ENCODE results near the gene ANKRD2.
A peak's percentile ranks its signal among the peaks of the same experiment; 100 is the strongest.
"Not testable (repeated sequence)": the region's sequence is repeated elsewhere in the genome, so short reads cannot be mapped to it uniquely, and the experiment has no call there.

The ANKRD2 gene

GRCh38 chr10:97572214-97572989 lies at the start of gene ANKRD2:
Gene ANKRD2, plus strand, starts transcription at chr10:97572779. Its CDS starts 10 bp downstream, at chr10:97572789.
- DNase-seq (ENCODE audit: low read depth, low spot score), result no peak

DNA sequence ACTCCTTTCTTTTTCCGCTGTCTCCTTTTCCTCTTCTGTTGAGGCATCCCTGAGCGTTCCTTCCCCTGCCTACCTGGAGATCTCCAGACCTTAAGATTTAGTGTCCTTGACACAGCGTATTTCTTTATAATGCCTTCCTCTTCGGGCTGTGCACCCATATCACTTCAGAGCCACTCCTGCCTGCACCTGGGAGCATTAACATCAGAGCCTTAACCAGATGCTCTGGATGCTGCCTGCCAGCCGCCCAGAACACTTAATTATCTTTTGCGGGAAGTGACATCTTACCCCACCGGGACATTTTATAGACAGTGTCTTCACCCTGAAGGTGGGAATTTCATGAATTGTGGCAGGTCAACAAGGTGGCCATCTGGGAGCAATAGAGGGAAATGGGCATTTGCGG lies 49.6 kb upstream of the ANKRD2 start:
- DNase-seq (ENCODE audit: low read depth, low spot score), result no peak

- DNase-seq (ENCODE audit: low read depth, low spot score), result no peak
These were observed 47.5 kb upstream of the ANKRD2 start for GRCh38 chr10:97525086-97525485.

GRCh38 chr10:97525683-97526110 lies 46.9 kb upstream of the ANKRD2 start:
- DNase-seq (ENCODE audit: low read depth, low spot score), result no peak

DNA sequence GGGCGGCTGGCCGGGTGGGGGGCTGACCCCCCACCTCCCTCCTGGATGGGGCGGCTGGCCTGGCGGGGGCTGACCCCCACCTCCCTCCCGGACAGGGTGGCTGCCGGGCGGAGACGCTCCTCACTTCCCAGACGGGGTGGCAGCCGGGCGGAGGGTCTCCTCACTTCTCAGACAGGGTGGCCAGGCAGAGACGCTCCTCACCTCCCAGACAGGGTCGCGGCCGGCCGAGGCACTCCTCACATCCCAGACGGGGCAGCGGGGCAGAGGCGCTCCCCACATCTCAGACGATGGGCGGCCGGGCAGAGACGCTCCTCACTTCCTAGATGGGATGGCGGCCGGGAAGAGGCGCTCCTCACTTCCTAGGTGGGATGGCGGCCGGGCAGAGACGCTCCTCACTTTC lies 43.7 kb upstream of the ANKRD2 start:
- DNase-seq (ENCODE audit: low read depth, low spot score), result not testable (repeated sequence)

DNA sequence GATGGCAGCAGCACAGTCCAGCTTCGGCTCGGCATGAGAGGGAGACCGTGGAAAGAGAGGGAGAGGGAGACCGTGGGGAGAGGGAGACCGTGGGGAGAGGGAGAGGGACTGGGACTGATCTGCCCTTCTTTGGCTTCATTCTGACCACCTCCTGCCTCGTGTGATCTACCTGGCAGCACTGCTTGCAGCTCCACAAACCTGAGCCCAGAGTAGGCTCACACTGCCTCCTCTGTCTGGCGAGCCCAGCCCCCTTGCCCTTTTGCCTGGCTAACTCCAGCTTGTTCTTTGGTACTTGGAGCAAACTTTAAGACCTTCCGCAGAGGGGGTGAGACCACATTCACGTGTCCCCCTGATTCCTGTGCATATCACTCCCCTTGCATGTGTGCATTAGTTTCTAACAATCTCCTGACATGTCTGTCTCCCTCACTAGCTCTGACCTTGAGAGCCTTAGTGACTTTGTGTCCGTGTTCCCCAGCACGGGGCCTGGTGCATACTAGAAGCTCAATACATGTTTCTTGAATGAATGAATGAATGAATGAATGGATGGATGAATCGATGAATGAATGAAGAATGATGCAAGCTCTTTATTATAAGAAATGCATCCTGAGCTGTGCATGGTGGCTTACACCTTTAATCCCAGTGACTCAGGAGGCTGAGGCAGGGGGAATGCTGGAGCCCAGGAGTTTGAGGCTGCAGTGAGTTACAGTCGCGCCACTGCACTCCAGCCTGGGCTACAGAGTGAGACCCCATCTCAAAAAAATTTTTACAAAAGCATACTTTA lies 42.7 kb upstream of the ANKRD2 start:
- DNase-seq (ENCODE audit: low read depth, low spot score), result no peak

DNA sequence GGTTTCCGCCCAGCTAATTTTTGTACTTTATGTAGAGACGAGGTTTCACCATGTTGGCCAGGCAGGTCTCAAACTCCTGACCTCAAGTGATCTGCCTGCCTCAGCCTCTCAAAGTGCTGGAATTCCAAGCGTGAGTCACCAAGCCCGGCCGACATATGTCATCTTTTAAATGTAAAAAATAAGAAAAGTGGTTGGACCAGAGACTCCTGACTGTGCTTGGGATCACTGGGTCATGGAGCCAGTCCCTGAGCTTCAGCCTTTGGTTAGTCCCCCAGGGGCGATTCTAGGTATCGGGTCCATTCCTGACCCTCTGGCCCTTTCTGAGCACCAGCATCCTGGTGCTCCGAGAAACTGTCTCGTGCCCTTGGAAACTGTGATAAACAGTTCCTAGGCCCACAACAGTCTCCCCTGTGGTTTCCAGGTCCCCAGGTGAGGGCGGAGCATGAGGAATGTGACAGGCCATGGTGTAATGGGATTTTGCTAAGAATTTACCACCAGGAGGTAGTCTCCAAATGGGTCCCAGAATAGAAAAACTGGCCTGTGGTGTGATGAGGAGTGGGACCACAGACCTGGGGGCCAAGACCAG lies 41.1 kb upstream of the ANKRD2 start:
- no peak for DNase-seq (ENCODE audit: low read depth, low spot score)

DNA sequence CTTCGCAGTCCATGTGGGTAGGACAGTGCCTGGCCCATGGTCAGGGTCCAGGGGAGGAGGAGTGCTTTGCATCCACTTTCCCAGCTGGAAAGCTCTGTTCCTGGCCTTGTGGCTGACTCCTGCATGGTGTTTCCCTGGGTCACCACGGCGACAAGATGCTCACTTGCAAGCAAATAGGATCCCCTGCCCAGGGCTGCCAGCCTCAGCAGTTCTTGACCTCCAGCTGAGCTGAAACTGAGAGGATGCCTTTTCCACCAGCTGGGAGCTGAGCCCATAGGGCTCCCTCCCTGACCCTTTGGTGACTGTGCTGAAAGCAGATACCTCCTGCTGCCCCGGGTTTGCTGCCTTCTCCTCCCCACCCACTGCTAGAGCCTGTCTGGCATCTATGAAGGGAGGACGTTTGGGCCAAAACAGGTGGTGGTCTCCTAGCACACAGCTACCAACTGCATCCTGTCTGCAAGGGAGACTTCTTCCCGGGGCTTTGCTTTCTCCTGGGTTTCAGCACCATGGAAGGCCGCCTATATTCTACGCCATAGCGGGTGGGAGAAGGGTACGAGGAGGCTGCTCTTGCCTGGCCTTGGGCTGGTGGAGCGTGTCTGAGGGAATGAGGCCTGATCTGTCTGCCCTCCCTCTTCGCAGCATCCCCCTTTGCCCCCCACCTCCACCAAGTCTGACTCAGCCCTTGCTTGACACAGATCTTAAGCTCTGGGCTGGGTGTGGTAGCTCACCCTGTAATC lies 39.5 kb upstream of the ANKRD2 start:
- no peak for DNase-seq (ENCODE audit: low read depth, low spot score)

GRCh38 chr10:97533888-97534287 lies 38.7 kb upstream of the ANKRD2 start:
- DNase-seq (ENCODE audit: low read depth, low spot score), result no peak

GRCh38 chr10:97534746-97535367 lies 37.7 kb upstream of the ANKRD2 start:
- DNase-seq (ENCODE audit: low read depth, low spot score), result no peak

DNA sequence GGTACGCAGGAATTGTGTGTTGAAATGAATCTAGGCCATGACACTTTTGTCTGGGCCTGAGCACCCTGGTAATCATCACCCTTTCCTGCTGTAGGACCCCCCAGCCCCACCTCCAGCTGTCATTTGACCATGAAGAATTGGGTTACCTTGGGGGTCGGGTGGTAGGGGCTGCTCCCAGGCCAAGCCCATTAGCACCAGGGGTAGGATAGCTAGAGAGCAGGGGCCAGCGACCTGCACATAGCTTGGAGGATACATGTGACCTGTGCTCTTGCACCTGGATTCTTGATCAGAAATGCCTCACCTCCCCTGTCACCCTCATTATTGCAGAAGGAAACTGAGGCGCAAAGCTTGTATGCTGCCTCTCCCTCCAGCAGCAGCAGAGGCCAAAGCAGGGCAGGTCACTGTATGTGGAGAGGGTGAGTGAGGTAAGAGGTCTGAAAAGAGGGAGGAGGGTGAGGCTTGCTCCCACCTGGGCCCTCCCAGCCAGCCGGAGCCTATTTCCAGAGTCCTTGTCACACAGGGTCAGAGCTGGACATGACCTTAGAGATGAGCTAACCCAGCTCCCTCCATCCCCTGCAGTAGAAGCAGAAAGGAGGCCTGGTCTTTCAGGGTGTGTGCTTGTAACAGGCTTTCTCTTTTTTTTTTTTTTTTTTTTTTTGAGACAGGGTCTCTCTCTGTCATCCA lies 35.3 kb upstream of the ANKRD2 start:
- no peak for DNase-seq (ENCODE audit: low read depth, low spot score)

DNA sequence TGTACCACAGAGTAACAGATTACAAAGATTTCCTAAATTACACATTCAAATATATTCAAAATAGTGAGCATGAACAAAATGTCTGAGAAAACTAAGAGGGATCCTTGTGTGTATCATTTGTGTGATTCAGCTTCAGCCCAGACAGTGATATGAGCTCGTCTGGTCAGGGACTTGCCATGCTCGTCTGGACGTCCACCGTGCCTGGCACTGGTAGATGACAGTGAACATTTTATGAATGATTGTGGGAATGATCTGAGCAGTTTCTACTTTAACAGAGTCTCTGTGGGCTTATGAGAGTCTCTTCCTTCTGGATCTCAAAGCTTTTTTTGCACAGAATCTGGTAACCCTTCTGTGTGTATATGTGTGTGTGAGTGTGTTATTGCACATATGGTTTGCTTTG lies 34.2 kb upstream of the ANKRD2 start:
- DNase-seq (ENCODE audit: low read depth, low spot score), result no peak

- DNase-seq (ENCODE audit: low read depth, low spot score), result no peak
These were observed 33.7 kb upstream of the ANKRD2 start for GRCh38 chr10:97538839-97539238.

DNA sequence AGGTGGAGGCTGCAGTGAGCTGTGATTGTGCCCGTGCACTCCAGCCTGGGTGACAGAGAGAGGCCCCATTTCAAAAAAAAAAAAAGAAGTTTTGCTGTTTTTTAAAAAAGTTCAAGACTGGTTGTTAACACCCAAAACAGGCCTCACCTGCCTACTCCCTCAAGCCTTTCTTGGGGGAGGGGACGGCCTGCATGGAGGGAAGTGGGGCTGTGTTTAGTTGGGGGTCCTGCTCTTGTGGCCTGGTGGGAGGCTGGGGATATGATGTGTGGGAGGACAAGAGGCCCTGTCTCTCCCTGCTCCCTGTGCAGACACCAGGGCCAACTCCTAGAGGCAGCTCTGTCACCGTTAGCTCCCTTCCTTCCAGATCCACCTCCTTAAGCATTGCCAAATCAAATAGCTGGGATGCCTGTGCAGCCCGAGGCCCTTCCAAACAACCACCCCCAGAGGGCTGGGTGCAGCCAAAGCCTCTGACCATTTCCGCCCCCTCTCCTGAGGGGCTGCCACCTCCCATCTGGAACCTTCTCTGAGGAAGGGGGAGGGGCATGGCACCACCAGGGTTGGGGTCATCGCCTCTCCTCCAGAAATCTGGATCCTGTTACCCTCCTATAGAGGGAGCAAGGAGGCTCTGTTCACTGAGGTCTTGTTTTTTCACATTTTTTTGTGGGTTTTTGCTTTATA lies 32.9 kb upstream of the ANKRD2 start:
- DNase-seq (ENCODE audit: low read depth, low spot score), result peak; percentile 69

GRCh38 chr10:97540669-97541500 lies 31.7 kb upstream of the ANKRD2 start:
- no peak for DNase-seq (ENCODE audit: low read depth, low spot score)

GRCh38 chr10:97542169-97543024 lies 30.2 kb upstream of the ANKRD2 start:
- DNase-seq (ENCODE audit: low read depth, low spot score), result peak; percentile 73

GRCh38 chr10:97543025-97543546 lies 29.5 kb upstream of the ANKRD2 start:
- peak; percentile 84 for DNase-seq (ENCODE audit: low read depth, low spot score)
